Vagina (tissue), 2 donors: ENCODE results near the gene DDC. TPM values are rescaled to one million over a fixed set of nuclear protein-coding genes. Genes with fewer than 3 reads are reported as not detected.

Source experiments
- DNase-seq, 2 donors: peaks; one replicate each; pipeline ENCODE4 v3.0.0-alpha.2; 2017; ENCODE audit errors: extremely low spot score in 2 of 2
- H3K27ac ChIP-seq: fragments of 200-600 bp; sonication (generic); one replicate; pipeline ENCODE4 v1.5.1; 2019
- H3K27me3 ChIP-seq: fragments of 200-600 bp; sonication (generic); one replicate; pipeline ENCODE4 v1.5.1; 2019
- H3K36me3 ChIP-seq, 2 donors: fragments of 200-600 bp; sonication (generic); one replicate each; pipeline ENCODE4 v1.5.1; 2017 to 2019
- H3K4me1 ChIP-seq: fragments of 200-600 bp; sonication (generic); one replicate; pipeline ENCODE4 v1.5.1; 2019
- H3K4me3 ChIP-seq, 2 donors: fragments of 200-600 bp; sonication (generic); 1 replicate in 1 of 2; 2 replicates in 1 of 2; pipeline ENCODE4 v1.5.1; 2016 to 2019
- H3K9me3 ChIP-seq: fragments of 200-600 bp; sonication (generic); one replicate; pipeline ENCODE4 v1.5.1; 2019
- CTCF ChIP-seq, 3 experiments: fragments of 450-650 bp in 2 of 3; fragments of 200-600 bp in 1 of 3; sonication (generic) in 1 of 3; IDR thresholded peaks; one replicate each; pipeline ENCODE4 v1.5.1; 2017 to 2019; ENCODE audit warnings: antibody characterized with exemption in 3 of 3, mild to moderate bottlenecking in 2 of 3, moderate library complexity in 2 of 3
- POLR2A ChIP-seq, 2 donors: fragments of 450-650 bp; IDR thresholded peaks; one replicate each; pipeline ENCODE4 v1.6.1; 2017; ENCODE audit warnings: antibody characterized with exemption in 2 of 2, mild to moderate bottlenecking in 2 of 2, moderate library complexity in 2 of 2
- POLR2AphosphoS5 ChIP-seq, 2 donors: sonication (generic); formaldehyde crosslinking; IDR thresholded peaks; one replicate each; pipeline ENCODE4 v1.9.0; 2017; ENCODE audit warnings: antibody characterized with exemption in 2 of 2, mild to moderate bottlenecking in 2 of 2, low read depth in 1 of 2; ENCODE audit not compliant: insufficient read depth in 1 of 2
- intact Hi-C: fragments of 100-400 bp; cut with DNase I; formaldehyde crosslinking; loops from one replicate; pipeline ENCODE4 v1.15.1; 2023
- total RNA-seq: library from RNA; depleted of rRNA; stranded (reverse); fragments of >200 nt; gene quantifications from one replicate; pipeline ENCODE4 v1.2.3, GENCODE V29; 2016

The DDC gene
- total RNA-seq: 1.7 TPM

DNA sequence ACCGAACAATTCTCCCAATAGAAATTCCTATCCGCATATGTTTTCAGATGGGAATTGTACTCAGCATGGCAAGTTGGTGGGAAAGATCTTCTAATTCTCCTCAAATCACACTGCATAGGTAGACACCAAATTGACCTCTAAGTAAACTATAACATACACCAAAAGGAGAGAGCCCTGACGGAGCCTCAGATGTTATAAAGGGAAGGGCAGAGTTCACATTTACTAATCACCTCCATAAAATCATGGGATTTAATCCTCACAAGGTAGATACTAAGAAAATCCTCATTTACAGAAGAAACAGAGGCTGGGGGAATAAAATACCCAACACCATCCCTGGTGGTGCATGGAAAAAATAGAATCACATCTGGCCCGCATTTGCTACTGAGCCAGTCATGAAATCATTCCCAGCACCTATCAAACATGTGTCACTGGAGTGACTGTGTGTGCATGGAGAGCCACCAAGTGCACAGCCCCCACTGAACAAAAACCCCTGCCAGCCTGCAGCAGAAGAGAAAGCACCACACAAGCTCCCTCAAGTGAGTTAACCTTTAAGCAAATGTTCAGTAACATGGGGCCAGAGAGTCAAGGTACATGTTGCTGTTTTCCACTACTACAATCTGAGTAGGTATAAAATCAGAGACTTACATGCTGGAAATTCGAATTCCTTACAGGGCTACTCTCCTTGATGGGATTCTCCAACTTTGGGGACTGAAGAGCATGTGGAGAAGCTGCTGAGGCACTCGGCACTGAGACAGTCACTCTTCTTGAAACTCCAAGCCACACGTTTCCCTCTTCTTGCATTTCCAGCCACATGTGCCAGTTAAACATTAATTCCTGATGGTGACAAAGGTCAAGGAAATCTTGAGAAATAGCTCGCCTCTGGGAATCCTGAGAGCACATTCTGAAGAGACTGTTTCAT lies at the start of gene DDC:
DDC (minus strand) TSS at position 766 of the 919 bp plus-strand sequence. CDS start 21,320 bp downstream, outside the sequence.
- DNase-seq: no peak
- intact Hi-C loops: no loop called here
- no peaks in the 10 kb centered on the region for H3K4me1 ChIP-seq
- TF ChIP-seq POLR2A (IDR thresholded peaks at IDR 0.05) (no peak), POLR2AphosphoS5 (IDR thresholded peaks at IDR 0.05; ENCODE audit: insufficient read depth in 1 of 2, low read depth in 1 of 2) (no peak), CTCF (IDR thresholded peaks at IDR 0.05) (no peak)
- no peaks in the 10 kb centered on the region for H3K9me3 ChIP-seq
- H3K27ac ChIP-seq: no peak within 1 kb of the TSS
- H3K4me3 ChIP-seq: no peak within 1 kb of the TSS
- H3K36me3 ChIP-seq: no peaks in the 10 kb centered on the region
- H3K27me3 ChIP-seq: no peaks in the 10 kb centered on the region

DNA sequence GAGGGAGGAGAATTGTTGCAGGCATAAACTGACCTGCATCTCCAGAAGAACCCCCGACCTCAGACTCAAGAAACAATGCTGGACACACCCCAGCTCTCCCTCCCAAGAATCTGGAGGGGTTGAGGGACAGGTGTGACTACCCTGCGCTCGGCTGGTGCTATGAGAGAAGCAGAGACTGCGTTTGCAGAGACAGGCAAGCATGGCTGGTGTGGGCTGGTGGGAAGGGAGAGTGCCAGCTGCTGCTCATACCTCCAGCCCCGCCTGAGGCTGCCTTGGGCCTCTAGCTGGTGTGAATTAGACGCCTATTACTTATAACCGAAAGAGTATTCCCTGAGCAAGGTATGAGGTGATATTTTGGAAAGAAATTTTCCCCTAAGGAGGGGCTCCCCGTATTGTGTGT lies 48.3 kb upstream of the DDC start:
- intact Hi-C loops: no loop called here
- DNase-seq: peak in 1 of 2 donors; percentile 56
- Histone ChIP-seq H3K27ac (no peak overlapping the region), H3K9me3 (no peaks in the 10 kb centered on the region), H3K4me3 (no peak overlapping the region), H3K36me3 (peaks cover 0 to 8% of the 10 kb centered on the region in 2 donors), H3K4me1 (no peaks in the 10 kb centered on the region), H3K27me3 (no peaks in the 10 kb centered on the region)
- TF ChIP-seq POLR2AphosphoS5 (IDR thresholded peaks at IDR 0.05; ENCODE audit: insufficient read depth in 1 of 2, low read depth in 1 of 2) (no peak), CTCF (IDR thresholded peaks at IDR 0.05) (no peak), POLR2A (IDR thresholded peaks at IDR 0.05) (no peak)

- Histone ChIP-seq H3K4me3 (no peak overlapping the region), H3K4me1 (no peaks in the 10 kb centered on the region), H3K9me3 (no peaks in the 10 kb centered on the region), H3K36me3 (peaks cover 0 to 8% of the 10 kb centered on the region in 2 donors), H3K27ac (no peak overlapping the region), H3K27me3 (no peaks in the 10 kb centered on the region)
- DNase-seq: no peak
- TF ChIP-seq POLR2A (IDR thresholded peaks at IDR 0.05): no peak
- TF ChIP-seq CTCF (IDR thresholded peaks at IDR 0.05): no peak
- TF ChIP-seq POLR2AphosphoS5 (IDR thresholded peaks at IDR 0.05; ENCODE audit: insufficient read depth in 1 of 2, low read depth in 1 of 2): no peak
- intact Hi-C loops: no loop called here
These were observed 47.5 kb upstream of the DDC start for GRCh38 chr7:50612704-50613103.

GRCh38 chr7:50610521-50611277 lies 45.5 kb upstream of the DDC start:
- Histone ChIP-seq H3K4me3 (no peak overlapping the region), H3K36me3 (peaks cover 0 to 18% of the 10 kb centered on the region in 2 donors), H3K27ac (no peak overlapping the region), H3K4me1 (no peaks in the 10 kb centered on the region), H3K27me3 (no peaks in the 10 kb centered on the region), H3K9me3 (no peaks in the 10 kb centered on the region)
- TF ChIP-seq CTCF (IDR thresholded peaks at IDR 0.05): no peak
- TF ChIP-seq POLR2AphosphoS5 (IDR thresholded peaks at IDR 0.05; ENCODE audit: insufficient read depth in 1 of 2, low read depth in 1 of 2): no peak
- no peak for TF ChIP-seq POLR2A (IDR thresholded peaks at IDR 0.05)
- no peak for DNase-seq
- intact Hi-C loops: no loop called here
